Osteoblast (primary cell): ENCODE data around the gene FRMD4A. TPM values are rescaled to one million over a fixed set of nuclear protein-coding genes. Genes with fewer than 3 reads are reported as not detected.

Source experiments
- DNase-seq: peaks from one replicate; pipeline ENCODE4 v3.0.0; 2011; ENCODE audit warnings: low spot score, mixed read lengths; ENCODE audit not compliant: insufficient read length; ENCODE audit errors: missing footprints
- H2AFZ ChIP-seq: 2 replicates; pipeline ENCODE4 v1.6.0; 2011; ENCODE audit warnings: mild to moderate bottlenecking, low read length
- H3K27ac ChIP-seq: 2 replicates; pipeline ENCODE4 v1.5.1; 2011; ENCODE audit warnings: mild to moderate bottlenecking, low read depth, low read length, moderate library complexity
- H3K27me3 ChIP-seq: 2 replicates; pipeline ENCODE4 v1.6.0; 2012; ENCODE audit warnings: mild to moderate bottlenecking, control low read depth, inconsistent platforms, low read length, moderate library complexity; ENCODE audit not compliant: insufficient read depth
- H3K36me3 ChIP-seq: 2 replicates; pipeline ENCODE4 v1.5.1; 2011; ENCODE audit warnings: mild to moderate bottlenecking, low read length, control low read depth, moderate library complexity; ENCODE audit not compliant: insufficient read depth
- H3K4me1 ChIP-seq: 2 replicates; pipeline ENCODE4 v1.5.1; 2011; ENCODE audit warnings: mild to moderate bottlenecking, low read length, control low read depth, moderate library complexity; ENCODE audit not compliant: insufficient read depth
- H3K4me2 ChIP-seq: 2 replicates; pipeline ENCODE4 v1.6.0; 2011; ENCODE audit warnings: mild to moderate bottlenecking, low read length; ENCODE audit not compliant: insufficient read depth
- H3K4me3 ChIP-seq: fragments of 200-600 bp; sonication (generic); 3 replicates; pipeline ENCODE4 v1.5.1; 2012; ENCODE audit warnings: mild to moderate bottlenecking, low read length, inconsistent platforms; ENCODE audit not compliant: insufficient read depth
- H3K79me2 ChIP-seq: 2 replicates; pipeline ENCODE4 v1.6.0; 2012; ENCODE audit warnings: mild to moderate bottlenecking, low read length, control low read depth, inconsistent platforms; ENCODE audit not compliant: insufficient read depth
- H3K9me3 ChIP-seq: 2 replicates; pipeline ENCODE4 v1.5.1; 2011; ENCODE audit warnings: low read depth, low read length, control low read depth
- H4K20me1 ChIP-seq: 2 replicates; pipeline ENCODE4 v1.6.0; 2012; ENCODE audit warnings: mild to moderate bottlenecking, low read length, control low read depth; ENCODE audit not compliant: insufficient read depth
- CTCF ChIP-seq: IDR thresholded peaks from 2 replicates; pipeline ENCODE4 v1.5.1; 2011; ENCODE audit warnings: mild to moderate bottlenecking, low read depth, low read length, moderate library complexity; ENCODE audit errors: extremely low read depth
- total RNA-seq: library from RNA; depleted of rRNA; stranded (reverse); fragments of >200 nt; gene quantifications from 2 replicates; pipeline ENCODE4 v1.2.3, GENCODE V29; 2012

Gene FRMD4A
- total RNA-seq, 1 donor, result 41.3 TPM

DNA sequence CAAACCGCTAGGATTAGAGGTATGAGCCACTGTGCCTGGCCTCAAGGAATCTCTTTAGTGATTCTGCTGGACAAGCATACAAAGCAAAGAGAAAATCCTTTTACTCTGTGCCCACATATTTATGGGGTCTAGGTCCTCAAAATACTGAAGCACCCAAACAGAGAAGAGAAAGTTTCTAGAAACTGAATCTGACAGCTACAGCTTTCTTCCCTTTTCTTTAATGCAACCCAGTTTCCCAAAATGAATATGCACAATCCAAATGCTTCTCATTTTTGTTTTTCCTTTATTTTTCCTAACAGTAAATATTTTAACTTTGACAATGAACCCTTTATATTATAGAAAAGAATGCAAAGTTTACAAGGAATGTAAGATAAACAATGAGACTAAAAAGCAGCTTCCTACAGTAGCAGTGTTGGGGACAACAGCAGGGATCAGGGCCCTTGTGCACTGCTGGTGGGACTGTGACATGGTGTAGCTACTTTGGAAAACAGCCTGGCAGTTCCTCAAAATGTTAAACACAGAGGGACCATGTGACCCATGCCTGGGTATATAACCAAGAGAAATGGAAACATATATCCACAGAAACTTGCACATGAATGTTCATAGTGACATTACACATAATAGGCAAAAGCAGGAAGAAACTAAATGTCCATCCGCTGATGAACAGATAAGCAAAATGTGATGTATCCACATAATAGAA is 418.8 kb downstream of the FRMD4A start:
- Histone ChIP-seq H4K20me1 (no peaks in the 10 kb centered on the region), H3K27ac (no peak overlapping the region), H3K4me2 (no peak overlapping the region), H3K4me1 (peaks cover 3% of the 10 kb centered on the region), H2AFZ (no peak overlapping the region), H3K27me3 (no peaks in the 10 kb centered on the region), H3K9me3 (no peaks in the 10 kb centered on the region), H3K79me2 (no peaks in the 10 kb centered on the region), H3K36me3 (no peaks in the 10 kb centered on the region), H3K4me3 (no peak overlapping the region)
- no peak for TF ChIP-seq CTCF
- no peak for DNase-seq

DNA sequence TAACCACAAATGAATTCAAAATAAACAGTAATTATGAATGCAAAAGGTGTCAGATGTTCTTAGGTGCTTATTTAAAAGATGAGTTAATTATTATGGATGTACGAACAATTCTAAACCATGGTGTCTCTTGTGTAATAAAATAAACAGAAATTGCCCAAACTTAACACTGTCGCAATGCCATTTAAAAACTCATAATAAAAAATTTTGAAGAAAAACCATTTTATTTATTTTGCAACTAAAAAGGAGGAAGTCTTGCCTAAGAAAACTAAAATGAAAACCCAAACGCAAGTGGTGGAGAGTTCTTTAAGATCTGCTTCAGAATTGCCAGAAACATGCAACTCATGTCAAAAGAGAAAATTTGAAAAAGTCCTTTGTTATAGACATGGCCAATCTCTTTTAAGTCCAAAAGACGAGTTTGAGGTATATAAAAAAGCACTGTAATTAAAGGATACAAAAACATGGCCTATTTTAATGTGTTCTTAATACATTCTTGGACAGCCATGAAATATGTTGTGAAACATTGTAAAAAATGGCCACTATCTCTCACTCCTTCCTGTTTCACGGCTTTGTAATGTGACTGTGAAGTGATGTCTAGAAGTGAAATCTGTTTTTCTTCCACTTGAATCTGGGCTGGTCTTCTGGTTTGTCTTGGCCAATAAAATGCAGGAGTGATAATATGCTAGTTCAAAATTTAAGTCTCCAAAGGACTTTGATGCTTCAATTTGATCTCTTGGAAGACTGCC is 421.0 kb downstream of the FRMD4A start:
- Histone ChIP-seq H3K4me3 (no peak overlapping the region), H3K36me3 (no peaks in the 10 kb centered on the region), H3K4me1 (no peaks in the 10 kb centered on the region), H3K79me2 (no peaks in the 10 kb centered on the region), H3K27ac (no peak overlapping the region), H4K20me1 (no peaks in the 10 kb centered on the region), H2AFZ (no peak overlapping the region), H3K27me3 (no peaks in the 10 kb centered on the region), H3K4me2 (no peak overlapping the region), H3K9me3 (no peaks in the 10 kb centered on the region)
- TF ChIP-seq CTCF, result no peak
- DNase-seq, result no peak

GRCh38 chr10:13908475-13908874 is 422.2 kb downstream of the FRMD4A start:
- no peaks in the 10 kb centered on the region for H4K20me1 ChIP-seq
- H2AFZ ChIP-seq, result no peak overlapping the region
- H3K79me2 ChIP-seq, result no peaks in the 10 kb centered on the region
- no peaks in the 10 kb centered on the region for H3K36me3 ChIP-seq
- no peak overlapping the region for H3K4me2 ChIP-seq
- DNase-seq, result no peak
- no peaks in the 10 kb centered on the region for H3K27me3 ChIP-seq
- TF ChIP-seq CTCF, result no peak
- no peak overlapping the region for H3K27ac ChIP-seq
- no peaks in the 10 kb centered on the region for H3K9me3 ChIP-seq
- H3K4me1 ChIP-seq, result no peaks in the 10 kb centered on the region
- H3K4me3 ChIP-seq, result no peak overlapping the region

DNA sequence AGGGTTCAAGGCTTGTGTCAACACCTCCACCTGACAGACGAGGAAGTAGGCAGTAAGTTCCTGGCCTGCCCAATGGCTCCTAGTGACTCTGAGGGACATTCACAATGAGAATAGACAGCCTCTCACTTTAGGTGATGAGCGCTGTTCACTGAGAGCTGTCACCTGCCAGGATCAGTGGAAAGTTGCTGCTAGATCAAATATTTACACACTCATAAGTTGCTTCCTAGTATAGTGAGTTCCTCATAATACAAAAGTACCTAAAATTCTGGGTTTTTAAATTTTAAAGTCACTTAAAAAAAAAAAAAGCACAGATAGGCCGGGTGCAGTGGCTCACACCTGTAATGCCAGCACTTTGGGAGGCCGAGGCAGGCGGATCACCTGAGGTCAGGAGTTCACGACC is 423.2 kb downstream of the FRMD4A start:
- Histone ChIP-seq H4K20me1 (no peaks in the 10 kb centered on the region), H2AFZ (no peak overlapping the region), H3K4me3 (no peak overlapping the region), H3K27me3 (no peaks in the 10 kb centered on the region), H3K4me1 (no peaks in the 10 kb centered on the region), H3K27ac (no peak overlapping the region), H3K36me3 (no peaks in the 10 kb centered on the region), H3K4me2 (no peak overlapping the region), H3K9me3 (no peaks in the 10 kb centered on the region), H3K79me2 (no peaks in the 10 kb centered on the region)
- DNase-seq, result no peak
- no peak for TF ChIP-seq CTCF
